Tibial nerve (tissue), 4 donors: ENCODE results near the gene GPC4.

Experiments used
- EP300 ChIP-seq, 2 donors: sonication (generic); formaldehyde crosslinking; IDR thresholded peaks; one replicate each; pipeline ENCODE4 v1.6.1; 2017; ENCODE audit warnings: antibody characterized with exemption in 2 of 2, mild to moderate bottlenecking in 1 of 2
- POLR2A ChIP-seq, 2 donors: fragments of 450-650 bp; IDR thresholded peaks; one replicate each; pipeline ENCODE4 v1.6.1; 2017; ENCODE audit warnings: antibody characterized with exemption in 2 of 2, mild to moderate bottlenecking in 2 of 2, moderate library complexity in 2 of 2
- TF ChIP-seq, protein P1 (sequence below), 5 experiments: fragments of 200-600 bp in 3 of 5; fragments of 450-650 bp in 2 of 5; sonication (generic) in 3 of 5; IDR thresholded peaks; one replicate each; pipeline ENCODE4 v1.5.1; 2016 to 2019; ENCODE audit warnings: antibody characterized with exemption in 5 of 5, mild to moderate bottlenecking in 3 of 5, moderate library complexity in 2 of 5

DNA sequence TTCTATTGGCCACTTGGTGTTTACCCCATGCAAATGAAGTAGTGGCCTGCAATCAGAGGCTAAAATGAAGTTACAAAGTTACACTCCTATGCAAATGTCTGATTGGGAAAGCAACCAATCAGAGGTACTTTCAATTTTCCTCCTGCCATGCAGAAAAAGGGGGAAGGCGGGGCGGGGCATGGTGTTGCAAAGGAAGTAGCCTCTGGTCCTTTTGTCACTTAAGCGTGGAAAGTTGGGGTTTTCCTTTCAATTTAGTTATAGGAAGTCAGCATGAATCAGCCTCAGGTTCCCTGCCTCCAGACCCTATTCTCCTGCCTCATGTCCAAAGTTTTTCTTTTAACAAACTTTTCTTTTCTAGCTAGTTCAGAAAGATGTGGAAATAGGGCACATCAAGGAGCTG is 69.3 kb downstream of the GPC4 start:
- TF ChIP-seq POLR2A (IDR thresholded peaks at IDR 0.05) (no peak), EP300 (IDR thresholded peaks at IDR 0.05) (no peak)
- TF ChIP-seq, protein P1, sequence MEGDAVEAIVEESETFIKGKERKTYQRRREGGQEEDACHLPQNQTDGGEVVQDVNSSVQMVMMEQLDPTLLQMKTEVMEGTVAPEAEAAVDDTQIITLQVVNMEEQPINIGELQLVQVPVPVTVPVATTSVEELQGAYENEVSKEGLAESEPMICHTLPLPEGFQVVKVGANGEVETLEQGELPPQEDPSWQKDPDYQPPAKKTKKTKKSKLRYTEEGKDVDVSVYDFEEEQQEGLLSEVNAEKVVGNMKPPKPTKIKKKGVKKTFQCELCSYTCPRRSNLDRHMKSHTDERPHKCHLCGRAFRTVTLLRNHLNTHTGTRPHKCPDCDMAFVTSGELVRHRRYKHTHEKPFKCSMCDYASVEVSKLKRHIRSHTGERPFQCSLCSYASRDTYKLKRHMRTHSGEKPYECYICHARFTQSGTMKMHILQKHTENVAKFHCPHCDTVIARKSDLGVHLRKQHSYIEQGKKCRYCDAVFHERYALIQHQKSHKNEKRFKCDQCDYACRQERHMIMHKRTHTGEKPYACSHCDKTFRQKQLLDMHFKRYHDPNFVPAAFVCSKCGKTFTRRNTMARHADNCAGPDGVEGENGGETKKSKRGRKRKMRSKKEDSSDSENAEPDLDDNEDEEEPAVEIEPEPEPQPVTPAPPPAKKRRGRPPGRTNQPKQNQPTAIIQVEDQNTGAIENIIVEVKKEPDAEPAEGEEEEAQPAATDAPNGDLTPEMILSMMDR (IDR thresholded peaks at IDR 0.05): no peak
